CD4-positive, alpha-beta T cell treated with Interleukin-6 at 100 ng/mL for 8 hours (primary cell): ENCODE results near the gene MRPL18.
"Not testable (repeated sequence)": the region's sequence is repeated elsewhere in the genome, so short reads cannot be mapped to it uniquely, and the experiment has no call there.

Source experiments
- DNase-seq: peaks from one replicate; pipeline ENCODE4 v3.0.0-alpha.2; 2020; ENCODE audit warnings: mixed read lengths, low spot score

MRPL18 gene

GRCh38 chr6:159816775-159817174 is 26.5 kb downstream of the MRPL18 start:
- not testable (repeated sequence) for DNase-seq

GRCh38 chr6:159817951-159818739 is 27.9 kb downstream of the MRPL18 start:
- no peak for DNase-seq

GRCh38 chr6:159819098-159819497 is 28.8 kb downstream of the MRPL18 start:
- DNase-seq = no peak

- DNase-seq = peak; percentile 44
Observed at GRCh38 chr6:159819932-159820640, 29.8 kb downstream of the MRPL18 start.

- DNase-seq = no peak
Observed at GRCh38 chr6:159821122-159821521, 30.9 kb downstream of the MRPL18 start.

GRCh38 chr6:159821726-159822125 is 31.5 kb downstream of the MRPL18 start:
- no peak for DNase-seq

- DNase-seq = no peak
Observed at GRCh38 chr6:159823953-159824352, 33.7 kb downstream of the MRPL18 start.

GRCh38 chr6:159824690-159825089 is 34.4 kb downstream of the MRPL18 start:
- not testable (repeated sequence) for DNase-seq

GRCh38 chr6:159826004-159826403 is 35.7 kb downstream of the MRPL18 start:
- no peak for DNase-seq

GRCh38 chr6:159826968-159827647 is 36.8 kb downstream of the MRPL18 start:
- DNase-seq = no peak

- DNase-seq = no peak
Observed at GRCh38 chr6:159828074-159828473, 37.8 kb downstream of the MRPL18 start.

- no peak for DNase-seq
Observed at GRCh38 chr6:159829526-159829925, 39.3 kb downstream of the MRPL18 start.

- no peak for DNase-seq
Observed at GRCh38 chr6:159830501-159831372, 40.5 kb downstream of the MRPL18 start.

- DNase-seq = no peak
Observed at GRCh38 chr6:159831373-159831679, 41.1 kb downstream of the MRPL18 start.

GRCh38 chr6:159832946-159833345 is 42.7 kb downstream of the MRPL18 start:
- no peak for DNase-seq

- no peak for DNase-seq
Observed at GRCh38 chr6:159833556-159833955, 43.3 kb downstream of the MRPL18 start.

GRCh38 chr6:159833997-159834603 is 43.8 kb downstream of the MRPL18 start:
- DNase-seq = peak; percentile 15

- DNase-seq = no peak
Observed at GRCh38 chr6:159836718-159837490, 46.6 kb downstream of the MRPL18 start.

- DNase-seq = no peak
Observed at GRCh38 chr6:159837511-159837910, 47.2 kb downstream of the MRPL18 start.

GRCh38 chr6:159838020-159838744 is 47.9 kb downstream of the MRPL18 start:
- no peak for DNase-seq
